A549 (cell line): ENCODE measurements around the gene MARVELD2. TPM values are rescaled to one million over a fixed set of nuclear protein-coding genes. Genes with fewer than 3 reads are reported as not detected.

Source experiments
- ATAC-seq, 2 experiments: fragments of 200-7000 bp in 1 of 2; fragments of >200 bp in 1 of 2; cut with Nextera tagmentation in 1 of 2; cut with Tn5 transposase in 1 of 2; 3 replicates each; pipeline versions ENCODE4 v1.8.0 to v1.9.1; 2018 to 2020; ENCODE audit warnings: mild to moderate bottlenecking in 1 of 2, moderate library complexity in 1 of 2
- CTCF ChIA-PET: fragments of 300-600 bp; sonication (Branson Sonifier 250); formaldehyde crosslinking; extraction: SDS; loops from one replicate; lab custom pipeline; 2021; ENCODE audit warnings: antibody characterized with exemption, inconsistent platforms; lab: Yijun Ruan, JAX
- POLR2A ChIA-PET: fragments of 350-600 bp; formaldehyde crosslinking; extraction: SDS; loops from one replicate; lab custom pipeline; 2021; ENCODE audit warnings: antibody characterized with exemption, inconsistent platforms; lab: Yijun Ruan, JAX
- DNase-seq, 2 experiments: peaks; one replicate each; pipeline versions ENCODE4 v3.0.0 to v3.0.0-alpha.2; 2011 to 2016; ENCODE audit warnings: low read depth in 1 of 2, low spot score in 1 of 2
- FAIRE-seq: peaks from 2 replicates; lab custom pipeline; 2011; peaks lifted over from hg19 to GRCh38; lab: Jason Lieb, UNC
- H3K27ac ChIP-seq, 2 experiments: fragments of >200 bp; sonication (Bioruptor Twin); formaldehyde crosslinking; 3 replicates each; pipeline ENCODE4 v1.5.1; 2016 to 2017
- H3K4me1 ChIP-seq: fragments of >200 bp; sonication (Bioruptor Twin); formaldehyde crosslinking; 3 replicates; pipeline ENCODE4 v1.6.1; 2016
- H3K4me2 ChIP-seq: fragments of >200 bp; sonication (Bioruptor Twin); formaldehyde crosslinking; 3 replicates; pipeline ENCODE4 v1.6.1; 2016
- H3K4me3 ChIP-seq: fragments of >200 bp; sonication (Bioruptor Twin); formaldehyde crosslinking; 3 replicates; pipeline ENCODE4 v1.5.1; 2016
- H3K9me3 ChIP-seq: fragments of >200 bp; sonication (Bioruptor Twin); formaldehyde crosslinking; 3 replicates; pipeline ENCODE4 v1.6.1; 2016
- ATOH8 ChIP-seq: fragments of 250-450 bp; sonication (Bioruptor Pico); IDR thresholded peaks from 2 replicates; pipeline ENCODE4 v1.5.0; 2020; ENCODE audit warnings: low read depth, mild to moderate bottlenecking, moderate library complexity
- CBX8 ChIP-seq: fragments of 200-600 bp; sonication (generic); IDR thresholded peaks from 2 replicates; pipeline ENCODE4 v1.6.1; 2016
- CHD2 ChIP-seq: fragments of 150-350 bp; IDR thresholded peaks from 2 replicates; pipeline ENCODE4 v1.6.1; 2014; ENCODE audit warnings: low read length; ENCODE audit not compliant: partially characterized antibody
- ELK1 ChIP-seq: fragments of 150-350 bp; IDR thresholded peaks from 2 replicates; pipeline ENCODE4 v1.6.1; 2014; ENCODE audit warnings: low read depth, mild to moderate bottlenecking, low read length
- ESRRA ChIP-seq: fragments of 150-350 bp; IDR thresholded peaks from 2 replicates; pipeline ENCODE4 v1.6.1; 2014; ENCODE audit warnings: mild to moderate bottlenecking, low read length, borderline replicate concordance
- FOSB ChIP-seq: fragments of 250-450 bp; sonication (Bioruptor Pico); IDR thresholded peaks from 2 replicates; pipeline ENCODE4 v1.5.0; 2020; ENCODE audit warnings: mild to moderate bottlenecking, moderate library complexity
- FOSL2 ChIP-seq, 2 experiments: fragments of 450-650 bp in 1 of 2; fragments of >200 bp in 1 of 2; sonication (Bioruptor Twin) in 1 of 2; formaldehyde crosslinking; IDR thresholded peaks; 2 replicates each; pipeline versions ENCODE4 v1.5.0 to v1.6.1; 2016 to 2020; ENCODE audit warnings: mild to moderate bottlenecking in 1 of 2, moderate library complexity in 1 of 2
- GATA3 ChIP-seq: IDR thresholded peaks from 2 replicates; pipeline ENCODE4 v1.6.1; 2012; ENCODE audit warnings: borderline replicate concordance
- HOXB13 ChIP-seq: fragments of 250-450 bp; sonication (Bioruptor Pico); IDR thresholded peaks from 2 replicates; pipeline ENCODE4 v1.5.0; 2020; ENCODE audit warnings: low read depth, mild to moderate bottlenecking, moderate library complexity
- HOXB5 ChIP-seq: fragments of 250-450 bp; sonication (Bioruptor Pico); IDR thresholded peaks from 2 replicates; pipeline ENCODE4 v1.5.0; 2020; ENCODE audit warnings: mild to moderate bottlenecking, moderate library complexity
- JUN ChIP-seq, 2 experiments: fragments of >200 bp; sonication (Bioruptor Twin); formaldehyde crosslinking; IDR thresholded peaks; 2 replicates in 1 of 2; 3 replicates in 1 of 2; pipeline ENCODE4 v1.6.1; 2016 to 2017
- NFE2L2 ChIP-seq: fragments of 150-350 bp; conservative IDR thresholded peaks from 2 replicates; pipeline ENCODE4 v1.6.1; 2014; ENCODE audit warnings: low read length
- PHF8 ChIP-seq: fragments of 200-600 bp; sonication (generic); IDR thresholded peaks from 2 replicates; pipeline ENCODE4 v1.6.1; 2016; ENCODE audit warnings: low read depth, mild to moderate bottlenecking, antibody characterized with exemption, moderate library complexity, borderline replicate concordance
- POLR2A ChIP-seq: IDR thresholded peaks from 2 replicates; pipeline ENCODE4 v1.6.1; 2012; ENCODE audit warnings: mild to moderate bottlenecking, low read length
- POLR2AphosphoS2 ChIP-seq: conservative IDR thresholded peaks from 2 replicates; pipeline ENCODE4 v1.6.1; 2012; ENCODE audit warnings: low read length, improper control_type of control experiment, inconsistent platforms
- RARB ChIP-seq: fragments of 250-450 bp; sonication (Bioruptor Pico); IDR thresholded peaks from 2 replicates; pipeline ENCODE4 v1.8.0; 2021; ENCODE audit warnings: mild to moderate bottlenecking, moderate library complexity
- SMC3 ChIP-seq: fragments of >200 bp; sonication (Bioruptor Twin); formaldehyde crosslinking; IDR thresholded peaks from 3 replicates; pipeline ENCODE4 v1.6.1; 2018; ENCODE audit warnings: inconsistent platforms
- USF2 ChIP-seq: fragments of 450-650 bp; IDR thresholded peaks from 2 replicates; pipeline ENCODE4 v1.6.1; 2014; ENCODE audit warnings: antibody characterized with exemption
- WGBS: methylation state at CpG from one replicate; pipeline ENCODE4 v1.1.6; 2017; ENCODE audit errors: missing lambda C conversion rate; 5-methylcytosine and 5-hydroxymethylcytosine counted together
- polyA plus RNA-seq, 4 experiments: library from polyadenylated mRNA; depleted of rRNA in 3 of 4; stranded (reverse); fragments of >200 nt; fragmentation: RNase III in 1 of 4; extraction: RNeasy Plus Mini Kit Qiagen cat#74134 plus additional on column Dnase treatment in 1 of 4; gene quantifications; 2 replicates in 3 of 4; 3 replicates in 1 of 4; pipeline ENCODE4 v1.2.3, GENCODE V29; 2011 to 2017
- small RNA-seq, 6 experiments: library from RNA; depleted of rRNA; stranded (forward); fragments of <200 nt; gene quantifications; one replicate each; pipeline ENCODE3, GENCODE V24; 2012
- TF ChIP-seq, protein P1 (sequence below): IDR thresholded peaks from 2 replicates; pipeline ENCODE4 v1.6.1; 2012
- TF ChIP-seq, protein P2 (sequence below): fragments of >200 bp; sonication (Bioruptor Twin); formaldehyde crosslinking; IDR thresholded peaks from 3 replicates; pipeline ENCODE4 v1.5.1; 2016
- TF ChIP-seq, protein P3 (sequence below): IDR thresholded peaks from 2 replicates; pipeline ENCODE4 v1.6.1; 2012; ENCODE audit warnings: low read depth, borderline replicate concordance

MARVELD2 gene
- polyA plus RNA-seq, 2 of the 4 experiments (the other 2 are of a cell fraction): 2.3 to 10.2 TPM

GRCh38 chr5:69493396-69494133, 78.6 kb downstream of the MARVELD2 start:
- ATAC-seq: peak; percentile 66 to 67
- 4% methylated on average over 15 of the region's 62 CpGs for WGBS
- peak overlapping the region; percentile 71 for H3K4me2 ChIP-seq
- DNase-seq: peak; percentile 51 to 56
- POLR2A ChIA-PET: interaction anchor here (1.0 to 1.3 kb wide), 2 partner anchors 8 to 40 kb away, joined by 3 read pairs; no protein-coding TSS in a partner anchor
- H3K4me3 ChIP-seq: peak overlapping the region; percentile 95
- CTCF ChIA-PET: interaction anchor here (1.0 kb wide), 1 partner anchor 77 kb away, joined by 3 read pairs; no protein-coding TSS in a partner anchor
- H3K9me3 ChIP-seq: no peaks in the 10 kb centered on the region
- no peak for TF ChIP-seq FOSB (CRISPR knock-in tag)
- TF ChIP-seq CBX8: no peak
- no peak for TF ChIP-seq ELK1
- no peak for TF ChIP-seq JUN (IDR thresholded peaks at IDR 0.05)
- TF ChIP-seq POLR2A: peak; percentile 32; the same call in 1 of the 2 replicates
- TF ChIP-seq CHD2: no peak
- TF ChIP-seq HOXB5 (CRISPR knock-in tag): no peak
- TF ChIP-seq, protein P1, sequence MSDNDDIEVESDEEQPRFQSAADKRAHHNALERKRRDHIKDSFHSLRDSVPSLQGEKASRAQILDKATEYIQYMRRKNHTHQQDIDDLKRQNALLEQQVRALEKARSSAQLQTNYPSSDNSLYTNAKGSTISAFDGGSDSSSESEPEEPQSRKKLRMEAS: peak; percentile 79
- TF ChIP-seq HOXB13 (CRISPR knock-in tag): no peak
- no peak for TF ChIP-seq POLR2AphosphoS2
- TF ChIP-seq, protein P2, sequence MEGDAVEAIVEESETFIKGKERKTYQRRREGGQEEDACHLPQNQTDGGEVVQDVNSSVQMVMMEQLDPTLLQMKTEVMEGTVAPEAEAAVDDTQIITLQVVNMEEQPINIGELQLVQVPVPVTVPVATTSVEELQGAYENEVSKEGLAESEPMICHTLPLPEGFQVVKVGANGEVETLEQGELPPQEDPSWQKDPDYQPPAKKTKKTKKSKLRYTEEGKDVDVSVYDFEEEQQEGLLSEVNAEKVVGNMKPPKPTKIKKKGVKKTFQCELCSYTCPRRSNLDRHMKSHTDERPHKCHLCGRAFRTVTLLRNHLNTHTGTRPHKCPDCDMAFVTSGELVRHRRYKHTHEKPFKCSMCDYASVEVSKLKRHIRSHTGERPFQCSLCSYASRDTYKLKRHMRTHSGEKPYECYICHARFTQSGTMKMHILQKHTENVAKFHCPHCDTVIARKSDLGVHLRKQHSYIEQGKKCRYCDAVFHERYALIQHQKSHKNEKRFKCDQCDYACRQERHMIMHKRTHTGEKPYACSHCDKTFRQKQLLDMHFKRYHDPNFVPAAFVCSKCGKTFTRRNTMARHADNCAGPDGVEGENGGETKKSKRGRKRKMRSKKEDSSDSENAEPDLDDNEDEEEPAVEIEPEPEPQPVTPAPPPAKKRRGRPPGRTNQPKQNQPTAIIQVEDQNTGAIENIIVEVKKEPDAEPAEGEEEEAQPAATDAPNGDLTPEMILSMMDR: no peak
- no peak; the same call in 1 of the 2 replicates for TF ChIP-seq GATA3
- no peak for TF ChIP-seq FOSL2 (IDR thresholded peaks at IDR 0.05)
- TF ChIP-seq FOSL2 (CRISPR knock-in tag; IDR thresholded peaks at IDR 0.05): no peak
- TF ChIP-seq SMC3: no peak
- TF ChIP-seq ATOH8 (CRISPR knock-in tag): no peak
- no peak for TF ChIP-seq NFE2L2
- no peak for TF ChIP-seq USF2
- TF ChIP-seq PHF8: peak; percentile 54; the same call in 1 of the 2 replicates
- TF ChIP-seq, protein P3, sequence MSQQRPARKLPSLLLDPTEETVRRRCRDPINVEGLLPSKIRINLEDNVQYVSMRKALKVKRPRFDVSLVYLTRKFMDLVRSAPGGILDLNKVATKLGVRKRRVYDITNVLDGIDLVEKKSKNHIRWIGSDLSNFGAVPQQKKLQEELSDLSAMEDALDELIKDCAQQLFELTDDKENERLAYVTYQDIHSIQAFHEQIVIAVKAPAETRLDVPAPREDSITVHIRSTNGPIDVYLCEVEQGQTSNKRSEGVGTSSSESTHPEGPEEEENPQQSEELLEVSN: peak; percentile 78; the same call in 1 of the 2 replicates
- TF ChIP-seq ESRRA: no peak
- no peak for TF ChIP-seq RARB (CRISPR knock-in tag)
- peaks cover 35% of the 10 kb centered on the region for H3K4me1 ChIP-seq
- FAIRE-seq: no peak
- H3K27ac ChIP-seq: peak overlapping the region; percentile 75 to 91

Small RNA genes lying within 50 kb of the gene (small RNA-seq; reads per million reads assigned to genes)
- gene RN7SL616P: 0 reads per million in 6 experiments
- gene RPS27P14: 0 reads per million in 6 experiments

Other genes starting within 250 kb of the MARVELD2 start
- 196 and 236 TPM in 2 replicates for gene CCNB1, start 248.0 kb upstream of the MARVELD2 start, polyA plus RNA-seq (2011; rRNA removed)
- gene CCNB1, start 248.0 kb upstream of the MARVELD2 start, polyA plus RNA-seq (2017; fragmentation: RNase III; extraction: RNeasy Plus Mini Kit Qiagen cat#74134 plus additional on column Dnase treatment): 300 to 327 TPM (median 311 TPM) in 3 replicates
- gene CENPH, start 225.5 kb upstream of the MARVELD2 start, polyA plus RNA-seq (2011; rRNA removed): 19.0 and 35.2 TPM in 2 replicates
- 26.7 to 33.1 TPM (median 26.7 TPM) in 3 replicates for gene CENPH, start 225.5 kb upstream of the MARVELD2 start, polyA plus RNA-seq (2017; fragmentation: RNase III; extraction: RNeasy Plus Mini Kit Qiagen cat#74134 plus additional on column Dnase treatment)
- 115 and 118 TPM in 2 replicates for gene CDK7, start 180.2 kb upstream of the MARVELD2 start, polyA plus RNA-seq (2011; rRNA removed)
- 62.7 to 66.4 TPM (median 63.6 TPM) in 3 replicates for gene CDK7, start 180.2 kb upstream of the MARVELD2 start, polyA plus RNA-seq (2017; fragmentation: RNase III; extraction: RNeasy Plus Mini Kit Qiagen cat#74134 plus additional on column Dnase treatment)
- gene CCDC125, start 82.3 kb upstream of the MARVELD2 start, polyA plus RNA-seq (2011; rRNA removed): 6.6 and 8.8 TPM in 2 replicates
- 4.7 to 4.9 TPM (median 4.8 TPM) in 3 replicates for gene CCDC125, start 82.3 kb upstream of the MARVELD2 start, polyA plus RNA-seq (2017; fragmentation: RNase III; extraction: RNeasy Plus Mini Kit Qiagen cat#74134 plus additional on column Dnase treatment)
- gene AK6, start 45.6 kb upstream of the MARVELD2 start, polyA plus RNA-seq (2011; rRNA removed): 68.8 and 108 TPM in 2 replicates
- 83.4 to 86.6 TPM (median 85.3 TPM) in 3 replicates for gene AK6, start 45.6 kb upstream of the MARVELD2 start, polyA plus RNA-seq (2017; fragmentation: RNase III; extraction: RNeasy Plus Mini Kit Qiagen cat#74134 plus additional on column Dnase treatment)
- gene TAF9, start 45.6 kb upstream of the MARVELD2 start, polyA plus RNA-seq (2011; rRNA removed): 256 and 269 TPM in 2 replicates
- 112 to 123 TPM (median 118 TPM) in 3 replicates for gene TAF9, start 45.6 kb upstream of the MARVELD2 start, polyA plus RNA-seq (2017; fragmentation: RNase III; extraction: RNeasy Plus Mini Kit Qiagen cat#74134 plus additional on column Dnase treatment)
- 24.3 TPM in 2 replicates for gene RAD17, start 45.3 kb upstream of the MARVELD2 start, polyA plus RNA-seq (2011; rRNA removed)
- 12.8 to 13.3 TPM (median 13.2 TPM) in 3 replicates for gene RAD17, start 45.3 kb upstream of the MARVELD2 start, polyA plus RNA-seq (2017; fragmentation: RNase III; extraction: RNeasy Plus Mini Kit Qiagen cat#74134 plus additional on column Dnase treatment)
- gene OCLN, start 77.7 kb downstream of the MARVELD2 start, polyA plus RNA-seq (2011; rRNA removed): 49.8 and 54.1 TPM in 2 replicates
- gene OCLN, start 77.7 kb downstream of the MARVELD2 start, polyA plus RNA-seq (2017; fragmentation: RNase III; extraction: RNeasy Plus Mini Kit Qiagen cat#74134 plus additional on column Dnase treatment): 10.7 to 12.7 TPM (median 11.4 TPM) in 3 replicates
- 55.8 and 62.6 TPM in 2 replicates for gene GTF2H2C, start 145.1 kb downstream of the MARVELD2 start, polyA plus RNA-seq (2011; rRNA removed)
- gene GTF2H2C, start 145.1 kb downstream of the MARVELD2 start, polyA plus RNA-seq (2017; fragmentation: RNase III; extraction: RNeasy Plus Mini Kit Qiagen cat#74134 plus additional on column Dnase treatment): 45.8 to 51.5 TPM (median 46.8 TPM) in 3 replicates